Breast epithelium (tissue), 3 donors: ENCODE results near the gene ADGRL3.

Source experiments
- POLR2AphosphoS5 ChIP-seq, 3 donors: sonication (generic); formaldehyde crosslinking; IDR thresholded peaks; one replicate each; pipeline ENCODE4 v1.6.1; 2017; ENCODE audit warnings: antibody characterized with exemption in 3 of 3
- TF ChIP-seq, protein P1 (sequence below), 3 donors: fragments of 450-650 bp; IDR thresholded peaks; one replicate each; pipeline ENCODE4 v1.5.1; 2016 to 2017; ENCODE audit warnings: antibody characterized with exemption in 3 of 3, mild to moderate bottlenecking in 3 of 3, moderate library complexity in 3 of 3

DNA sequence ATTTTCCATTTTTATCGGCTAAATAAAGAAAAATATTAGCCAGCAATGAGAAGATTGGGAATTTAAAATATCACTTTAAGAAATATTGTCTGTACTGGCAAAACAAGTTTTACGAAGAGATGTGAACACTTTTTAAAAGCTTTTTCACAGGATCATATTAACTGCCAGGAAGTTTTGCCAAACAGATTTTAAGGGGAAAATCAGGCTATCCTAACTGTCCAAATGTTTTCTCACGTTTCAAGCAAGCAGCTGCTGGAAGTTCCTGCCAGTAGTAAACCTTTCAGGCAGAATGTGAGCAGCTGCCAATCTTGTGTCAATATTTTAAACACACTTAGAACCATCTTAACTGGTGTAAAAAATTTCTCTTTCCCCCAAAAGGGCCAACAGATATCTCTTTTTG is 101.1 kb downstream of the ADGRL3 start:
- TF ChIP-seq, protein P1, sequence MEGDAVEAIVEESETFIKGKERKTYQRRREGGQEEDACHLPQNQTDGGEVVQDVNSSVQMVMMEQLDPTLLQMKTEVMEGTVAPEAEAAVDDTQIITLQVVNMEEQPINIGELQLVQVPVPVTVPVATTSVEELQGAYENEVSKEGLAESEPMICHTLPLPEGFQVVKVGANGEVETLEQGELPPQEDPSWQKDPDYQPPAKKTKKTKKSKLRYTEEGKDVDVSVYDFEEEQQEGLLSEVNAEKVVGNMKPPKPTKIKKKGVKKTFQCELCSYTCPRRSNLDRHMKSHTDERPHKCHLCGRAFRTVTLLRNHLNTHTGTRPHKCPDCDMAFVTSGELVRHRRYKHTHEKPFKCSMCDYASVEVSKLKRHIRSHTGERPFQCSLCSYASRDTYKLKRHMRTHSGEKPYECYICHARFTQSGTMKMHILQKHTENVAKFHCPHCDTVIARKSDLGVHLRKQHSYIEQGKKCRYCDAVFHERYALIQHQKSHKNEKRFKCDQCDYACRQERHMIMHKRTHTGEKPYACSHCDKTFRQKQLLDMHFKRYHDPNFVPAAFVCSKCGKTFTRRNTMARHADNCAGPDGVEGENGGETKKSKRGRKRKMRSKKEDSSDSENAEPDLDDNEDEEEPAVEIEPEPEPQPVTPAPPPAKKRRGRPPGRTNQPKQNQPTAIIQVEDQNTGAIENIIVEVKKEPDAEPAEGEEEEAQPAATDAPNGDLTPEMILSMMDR (IDR thresholded peaks at IDR 0.05): no peak
- TF ChIP-seq POLR2AphosphoS5 (IDR thresholded peaks at IDR 0.05): no peak
